K562 (cell line): ENCODE results near the gene CRB2. TPM values are rescaled to one million over a fixed set of nuclear protein-coding genes. Genes with fewer than 3 reads are reported as not detected.

Experiments
- ARID2 ChIP-seq: fragments of 450-650 bp; IDR thresholded peaks from 2 replicates; pipeline ENCODE4 v1.6.1; 2017; ENCODE audit warnings: antibody characterized with exemption, mild to moderate bottlenecking
- CREB5 ChIP-seq: fragments of 250-450 bp; sonication (Bioruptor Pico); IDR thresholded peaks from 2 replicates; pipeline ENCODE4 v1.5.0; 2020; ENCODE audit warnings: mild to moderate bottlenecking
- E2F4 ChIP-seq: sonication (generic); formaldehyde crosslinking; IDR thresholded peaks from 2 replicates; pipeline ENCODE4 v1.8.0; 2022; ENCODE audit warnings: mild to moderate bottlenecking, low read depth, missing genetic modification reagents
- GTF2A2 ChIP-seq: IDR thresholded peaks from 2 replicates; pipeline ENCODE4 v1.6.1; 2016; ENCODE audit warnings: mild to moderate bottlenecking, missing genetic modification characterization, missing compliant biosample characterization
- HDAC3 ChIP-seq: fragments of 450-650 bp; IDR thresholded peaks from 2 replicates; pipeline ENCODE4 v1.6.1; 2018; ENCODE audit warnings: borderline replicate concordance, mild to moderate bottlenecking, moderate library complexity; ENCODE audit not compliant: partially characterized antibody
- HEY1 ChIP-seq: fragments of 250-450 bp; sonication (Bioruptor Pico); IDR thresholded peaks from 2 replicates; pipeline ENCODE4 v1.5.0; 2020; ENCODE audit warnings: mild to moderate bottlenecking, moderate library complexity, borderline replicate concordance
- MAFG ChIP-seq: fragments of 450-650 bp; conservative IDR thresholded peaks from 2 replicates; pipeline ENCODE4 v1.6.1; 2016; ENCODE audit warnings: missing genetic modification characterization, missing compliant biosample characterization
- PBX2 ChIP-seq, 2 experiments: IDR thresholded peaks in 1 of 2; conservative IDR thresholded peaks in 1 of 2; 2 replicates each; pipeline ENCODE4 v1.6.1; 2016; ENCODE audit warnings: low read depth in 2 of 2, mild to moderate bottlenecking in 1 of 2, missing compliant biosample characterization in 1 of 2, missing genetic modification characterization in 1 of 2, moderate library complexity in 1 of 2
- PTTG1 ChIP-seq: fragments of 450-650 bp; IDR thresholded peaks from 2 replicates; pipeline ENCODE4 v1.6.1; 2016; ENCODE audit warnings: low read depth, mild to moderate bottlenecking, missing genetic modification characterization, missing compliant biosample characterization
- TEAD2 ChIP-seq: fragments of 450-650 bp; IDR thresholded peaks from 2 replicates; pipeline ENCODE4 v1.6.1; 2016; ENCODE audit warnings: missing genetic modification characterization, control low read depth, missing compliant biosample characterization
- ZNF277 ChIP-seq: fragments of 250-450 bp; sonication (Bioruptor Pico); IDR thresholded peaks from 2 replicates; pipeline ENCODE4 v1.8.0; 2022; ENCODE audit warnings: inconsistent platforms, mild to moderate bottlenecking, moderate library complexity, borderline replicate concordance
- polyA plus RNA-seq, 8 experiments: library from polyadenylated mRNA; depleted of rRNA in 4 of 8; stranded (reverse) in 5 of 8; unstranded in 3 of 8; fragments of >200 nt; fragmentation: Nextera tagmentation in 2 of 8; fragmentation: Illumina TruSeq in 1 of 8; extraction: Ambion mirVana in 2 of 8; extraction: Trizol in 1 of 8; gene quantifications; 2 replicates each; pipeline versions ENCODE4 v1.2.1 to v1.2.3, GENCODE V29; 2011 to 2014; ENCODE audit warnings: inconsistent platforms in 1 of 8, missing spikeins in 1 of 8
- total RNA-seq, 7 experiments: library from RNA; depleted of rRNA in 6 of 7; stranded (reverse); fragments of >200 nt in 6 of 7; fragmentation: Illumina TruSeq in 2 of 7; extraction: Trizol in 2 of 7; gene quantifications; 2 replicates each; pipeline versions ENCODE4 v1.2.1 to v1.2.3, GENCODE V29; 2011 to 2021; ENCODE audit warnings: low replicate concordance in 1 of 7

The CRB2 gene
- total and polyA plus RNA-seq, 9 of the 15 experiments (the other 6 are each of a cell fraction or from before 2014, with no cell fraction given): 0.13 to 1.2 (median 0.25) TPM; not detected in 2

GRCh38 chr9:123338710-123339665, 17.0 kb upstream of the CRB2 start (continued):
- no peak for TF ChIP-seq E2F4 (CRISPR knock-in tag)
- no peak for TF ChIP-seq GTF2A2 (tag)
- no peak for TF ChIP-seq CREB5
- TF ChIP-seq ZNF277 (CRISPR knock-in tag): no peak
- TF ChIP-seq ARID2: no peak
- TF ChIP-seq TEAD2: no peak
- no peak for TF ChIP-seq PBX2 (CRISPR knock-in tag; IDR thresholded peaks at IDR 0.05; ENCODE audit: low read depth)
- TF ChIP-seq PBX2 (tag; conservative IDR thresholded peaks at IDR 0.05; ENCODE audit: low read depth): no peak
- no peak for TF ChIP-seq PTTG1 (tag)
- no peak for TF ChIP-seq HEY1 (CRISPR knock-in tag)
- no peak for TF ChIP-seq HDAC3
- TF ChIP-seq MAFG (tag): no peak
